ENCODE results near the gene BAIAP2L2. TPM values are rescaled to one million over a fixed set of nuclear protein-coding genes. Genes with fewer than 3 reads are reported as not detected.
"Not testable (repeated sequence)": the region's sequence is repeated elsewhere in the genome, so short reads cannot be mapped to it uniquely, and the experiment has no call there.

BAIAP2L2 gene
- total RNA-seq, 1 experiment from 2014 or later = 0.06 TPM

- DNase-seq (ENCODE audit: low read depth) = no peak
These were observed 71.3 kb downstream of the BAIAP2L2 start for GRCh38 chr22:38038890-38039812.

GRCh38 chr22:38038426-38038825 lies 72.1 kb downstream of the BAIAP2L2 start:
- no peak for DNase-seq (ENCODE audit: low read depth)

DNA sequence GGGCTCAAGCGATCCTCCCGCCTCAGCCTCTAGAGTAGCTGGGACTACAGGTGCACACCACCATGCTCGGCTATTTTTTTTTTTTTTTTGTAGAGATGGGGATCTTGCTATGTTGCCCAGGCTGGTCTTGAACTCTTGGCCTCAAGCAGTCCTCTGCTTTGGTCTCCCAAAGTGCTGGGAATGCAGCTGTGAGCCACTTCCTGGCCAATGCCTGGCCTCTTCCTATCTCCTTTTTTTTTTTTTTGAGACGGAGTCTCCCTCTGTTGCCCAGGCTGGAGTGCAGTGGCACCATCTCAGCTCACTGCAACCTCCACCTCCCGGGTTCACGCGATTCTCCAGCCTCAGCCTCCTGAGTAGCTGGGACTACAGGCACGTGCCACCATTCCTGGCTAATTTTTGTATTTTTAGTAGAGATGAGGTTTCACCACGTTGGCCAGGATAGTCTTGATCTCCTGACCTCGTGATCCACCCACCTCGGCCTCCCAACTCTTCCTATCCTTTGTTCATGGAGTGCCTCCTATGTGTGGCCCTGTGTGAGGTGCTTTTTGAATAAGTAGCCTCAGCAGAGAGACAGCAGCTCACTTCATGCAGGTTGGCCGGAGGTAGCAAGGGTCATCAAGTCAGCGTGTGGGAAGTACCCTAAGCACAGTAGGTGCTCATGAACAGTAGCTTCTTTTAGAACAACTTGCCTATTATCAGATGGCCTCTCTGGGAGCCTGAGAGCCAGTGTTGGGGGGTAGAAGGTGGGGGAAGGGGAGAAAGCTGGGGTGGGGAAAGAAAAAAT lies 72.9 kb downstream of the BAIAP2L2 start:
- DNase-seq (ENCODE audit: low read depth) = not testable (repeated sequence)

GRCh38 chr22:38036392-38037062 lies 74.0 kb downstream of the BAIAP2L2 start:
- DNase-seq (ENCODE audit: low read depth) = no peak

GRCh38 chr22:38035530-38035885 lies 75.0 kb downstream of the BAIAP2L2 start:
- no peak for DNase-seq (ENCODE audit: low read depth)

Other genes with a start within 250 kb of the BAIAP2L2 start
- gene MICALL1, start 204.4 kb downstream of the BAIAP2L2 start, total RNA-seq (2014; rRNA removed) = 52.0 and 54.6 TPM in 2 replicates
- gene C22orf23, start 157.1 kb downstream of the BAIAP2L2 start, total RNA-seq (2014; rRNA removed) = 0.29 TPM in 1 of 2 replicates, not detected in the other
- 45.9 and 64.8 TPM in 2 replicates for gene POLR2F, start 157.0 kb downstream of the BAIAP2L2 start, total RNA-seq (2014; rRNA removed)
- gene SOX10, start 126.1 kb downstream of the BAIAP2L2 start, total RNA-seq (2014; rRNA removed) = not detected in 2 replicates
- 5.2 and 6.0 TPM in 2 replicates for gene PICK1, start 53.3 kb downstream of the BAIAP2L2 start, total RNA-seq (2014; rRNA removed)
- not detected in 2 replicates for gene SLC16A8, start 26.5 kb downstream of the BAIAP2L2 start, total RNA-seq (2014; rRNA removed)
- gene PLA2G6, start 71.1 kb upstream of the BAIAP2L2 start, total RNA-seq (2014; rRNA removed) = 6.1 and 13.3 TPM in 2 replicates
- gene MAFF, start 91.3 kb upstream of the BAIAP2L2 start, total RNA-seq (2014; rRNA removed) = 29.3 and 31.7 TPM in 2 replicates
- 61.3 and 70.6 TPM in 2 replicates for gene TMEM184B, start 162.3 kb upstream of the BAIAP2L2 start, total RNA-seq (2014; rRNA removed)
- 121 and 134 TPM in 2 replicates for gene CSNK1E, start 206.7 kb upstream of the BAIAP2L2 start, total RNA-seq (2014; rRNA removed)

Data from LHCN-M2 (cell line).